ENCODE measurements around the gene BNIP3.

GRCh38 chr10:131929122-131929845, 52.4 kb downstream of the BNIP3 start:
- TF ChIP-seq CTCF (IDR thresholded peaks at IDR 0.05): no peak
- no peak for TF ChIP-seq POLR2A (IDR thresholded peaks at IDR 0.05)

Measured in testis (tissue), 2 donors.